Fibroblast of the conjunctiva (primary cell): ENCODE results near the gene TMEM131.
A peak's percentile ranks its signal among the peaks of the same experiment; 100 is the strongest.
"Not testable (repeated sequence)": the region's sequence is repeated elsewhere in the genome, so short reads cannot be mapped to it uniquely, and the experiment has no call there.

ENCODE experiments used
- DNase-seq: peaks from one replicate; pipeline ENCODE4 v3.0.0-alpha.2; 2010; ENCODE audit warnings: low read depth

The TMEM131 gene

GRCh38 chr2:97868986-97869721 lies 126.6 kb downstream of the TMEM131 start:
- peak; percentile 73 for DNase-seq

- no peak for DNase-seq
These were observed 131.9 kb downstream of the TMEM131 start for GRCh38 chr2:97863829-97864228.

GRCh38 chr2:97861177-97861576 lies 134.6 kb downstream of the TMEM131 start:
- DNase-seq: no peak

DNA sequence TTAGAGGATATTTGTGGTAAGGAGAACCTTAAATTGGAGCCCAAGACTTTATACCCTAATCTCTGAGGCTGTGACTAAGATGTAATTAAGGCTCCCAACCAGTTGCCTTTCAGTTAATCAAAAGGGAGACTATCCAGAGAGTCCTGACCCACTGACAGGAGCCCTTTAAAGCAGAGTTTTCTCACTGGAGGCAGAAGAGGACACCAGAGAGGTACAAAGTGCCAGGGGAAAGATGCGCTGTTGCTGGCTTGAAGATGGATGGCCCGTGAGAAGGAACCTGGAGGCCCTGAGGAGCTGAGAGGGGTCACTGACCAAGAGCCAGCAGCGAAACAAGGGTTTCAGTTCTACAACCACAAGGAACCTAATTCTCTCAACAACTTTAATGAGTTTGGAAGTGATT lies 137.3 kb downstream of the TMEM131 start:
- no peak for DNase-seq

DNA sequence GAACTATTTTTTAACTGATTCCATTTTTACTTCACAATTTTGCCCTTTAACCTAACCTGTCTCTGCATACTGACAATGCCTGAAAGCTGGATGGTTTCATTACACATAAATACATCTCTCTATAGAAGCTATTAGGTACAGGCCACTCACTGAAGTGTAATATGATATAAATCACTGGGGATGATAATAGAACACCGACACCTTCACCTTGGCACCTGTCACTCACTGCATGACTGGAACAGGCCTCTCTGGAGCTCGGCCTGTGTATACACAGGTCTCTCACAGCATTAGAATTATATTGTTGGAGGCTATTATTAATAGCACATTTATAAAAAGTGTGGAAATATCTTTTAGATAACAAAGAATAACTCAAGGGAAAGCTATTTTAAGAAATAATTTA lies 138.2 kb downstream of the TMEM131 start:
- DNase-seq: no peak

GRCh38 chr2:97853057-97853456 lies 142.7 kb downstream of the TMEM131 start:
- DNase-seq: not testable (repeated sequence)

GRCh38 chr2:97851172-97851571 lies 144.6 kb downstream of the TMEM131 start:
- no peak for DNase-seq

DNA sequence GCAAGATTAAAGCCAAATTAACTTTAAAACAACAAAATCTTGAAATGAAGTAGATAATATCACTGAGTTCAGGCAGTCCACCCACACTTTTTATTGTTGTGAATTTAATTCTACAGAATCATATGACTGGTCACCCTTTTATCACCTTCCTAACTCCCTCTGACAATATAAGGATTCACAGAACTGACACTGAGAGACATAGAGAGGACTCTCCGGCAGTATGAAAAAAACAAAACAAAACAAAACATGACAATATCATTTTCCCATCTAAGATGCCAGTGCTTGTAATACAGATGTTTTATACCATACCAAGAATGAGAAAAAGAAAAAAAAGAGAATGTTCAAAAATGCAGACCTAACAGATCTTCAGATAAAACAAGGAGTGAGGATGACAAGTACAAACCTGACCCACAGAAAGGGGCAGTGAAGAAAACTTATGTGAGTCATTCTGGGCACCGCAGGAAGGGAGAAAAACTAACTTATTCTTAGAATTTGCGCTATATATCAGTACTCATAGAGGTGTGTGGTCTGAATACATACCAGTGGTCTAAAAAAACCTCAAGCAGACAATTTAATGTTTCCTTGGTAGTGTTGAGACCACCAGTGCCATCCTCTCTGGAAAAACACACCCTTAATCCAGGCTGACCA lies 145.7 kb downstream of the TMEM131 start:
- DNase-seq: no peak

DNA sequence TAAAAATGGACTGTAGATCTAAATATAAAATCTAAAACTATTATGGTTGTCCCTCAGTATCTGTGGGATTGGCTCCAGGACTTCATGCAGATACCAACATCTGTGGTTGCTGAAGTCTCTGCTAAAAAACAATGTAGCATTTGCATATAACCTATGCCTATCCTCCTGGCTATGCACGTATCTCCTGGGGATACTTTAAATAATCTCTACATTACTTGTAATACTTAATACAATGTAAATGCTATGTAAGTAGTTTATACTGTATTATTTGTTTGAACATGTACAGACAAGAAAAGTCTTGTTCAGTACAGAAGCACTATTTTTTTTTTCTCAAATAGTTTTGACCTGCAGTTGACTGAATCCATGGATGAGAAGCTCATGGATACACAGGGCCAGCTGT lies 147.4 kb downstream of the TMEM131 start:
- no peak for DNase-seq

GRCh38 chr2:97846716-97847115 lies 149.0 kb downstream of the TMEM131 start:
- not testable (repeated sequence) for DNase-seq

DNA sequence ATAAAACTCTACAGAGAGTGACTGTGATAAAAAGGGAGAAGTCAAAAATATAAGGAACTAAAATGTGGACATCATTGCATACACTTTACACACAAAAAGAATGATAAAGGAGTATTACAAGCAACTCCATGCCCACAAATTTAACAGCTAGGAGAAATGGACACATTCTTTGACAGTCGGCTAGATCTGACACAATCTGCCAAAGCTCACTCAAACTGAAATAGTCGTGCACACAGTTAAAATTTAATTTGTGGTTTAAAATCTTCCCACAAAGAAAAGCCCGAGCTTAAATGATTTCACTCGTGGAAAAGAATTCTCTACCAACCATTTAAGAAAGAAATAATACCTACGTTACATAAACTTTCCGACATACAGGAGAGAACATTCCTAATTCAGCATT lies 149.9 kb downstream of the TMEM131 start:
- no peak for DNase-seq

DNA sequence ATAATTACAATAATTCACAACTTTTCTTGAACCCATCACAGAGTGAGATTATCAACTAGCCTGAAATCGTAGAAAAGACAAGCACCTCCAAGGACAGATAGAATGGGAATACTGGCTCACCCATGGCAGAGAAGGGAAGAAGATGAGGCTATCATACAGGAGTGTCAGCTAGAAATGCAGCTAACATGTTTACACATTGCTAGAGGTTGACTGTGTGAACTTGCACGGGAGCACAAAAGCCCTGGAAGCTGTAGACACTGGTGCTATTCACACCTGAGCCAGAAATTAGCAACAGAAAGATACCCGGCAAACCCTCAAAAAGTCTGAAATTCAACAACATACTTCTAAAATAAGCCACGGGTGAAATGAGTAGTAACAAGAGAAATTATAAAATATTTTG lies 150.6 kb downstream of the TMEM131 start:
- DNase-seq: no peak

- DNase-seq: no peak
These were observed 151.4 kb downstream of the TMEM131 start for GRCh38 chr2:97844311-97844859.

DNA sequence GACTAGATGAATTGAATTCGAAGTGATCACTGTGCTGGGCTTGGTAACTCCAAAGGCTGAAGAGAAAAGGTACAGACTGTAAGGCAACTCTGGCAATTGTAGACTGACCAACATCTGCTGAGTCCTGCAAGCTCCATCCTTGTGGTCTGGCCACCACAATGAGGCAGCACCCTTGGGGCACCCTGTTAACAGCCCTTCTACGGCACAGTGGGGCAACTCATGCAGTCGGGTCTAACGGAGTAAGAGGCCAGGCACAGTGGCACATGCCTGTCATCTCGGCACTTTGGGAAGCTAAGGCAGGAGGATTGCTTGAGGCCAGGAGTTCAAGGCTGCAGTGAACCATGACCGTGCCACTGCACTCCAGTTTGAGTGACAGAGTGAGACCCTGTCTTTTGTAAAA lies 155.6 kb downstream of the TMEM131 start:
- no peak for DNase-seq

DNA sequence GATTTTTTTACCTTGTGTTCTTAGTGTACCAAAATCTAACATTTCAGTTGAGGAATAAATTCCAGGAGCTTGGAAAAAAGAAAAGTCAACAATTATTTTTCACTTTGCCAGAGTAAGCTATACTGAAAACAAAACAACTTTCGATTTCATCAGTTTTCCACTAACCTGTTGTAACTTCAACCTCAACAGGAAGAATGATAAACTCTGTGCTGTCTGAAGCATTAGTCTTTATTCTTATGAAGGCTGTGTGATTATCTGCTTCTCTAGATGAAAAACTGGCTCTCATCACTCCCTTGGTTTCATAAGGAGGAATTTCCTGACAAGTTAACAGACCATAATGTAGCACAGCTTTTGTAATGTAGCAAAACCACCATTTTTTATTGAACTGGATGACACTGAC lies 161.1 kb downstream of the TMEM131 start:
- DNase-seq: no peak

GRCh38 chr2:97831121-97831520 lies 164.6 kb downstream of the TMEM131 start:
- DNase-seq: no peak

- not testable (repeated sequence) for DNase-seq
These were observed 166.5 kb downstream of the TMEM131 start for GRCh38 chr2:97829255-97829654.

GRCh38 chr2:97827013-97827412 lies 168.7 kb downstream of the TMEM131 start:
- DNase-seq: not testable (repeated sequence)

- not testable (repeated sequence) for DNase-seq
These were observed 169.4 kb downstream of the TMEM131 start for GRCh38 chr2:97826266-97826847.

DNA sequence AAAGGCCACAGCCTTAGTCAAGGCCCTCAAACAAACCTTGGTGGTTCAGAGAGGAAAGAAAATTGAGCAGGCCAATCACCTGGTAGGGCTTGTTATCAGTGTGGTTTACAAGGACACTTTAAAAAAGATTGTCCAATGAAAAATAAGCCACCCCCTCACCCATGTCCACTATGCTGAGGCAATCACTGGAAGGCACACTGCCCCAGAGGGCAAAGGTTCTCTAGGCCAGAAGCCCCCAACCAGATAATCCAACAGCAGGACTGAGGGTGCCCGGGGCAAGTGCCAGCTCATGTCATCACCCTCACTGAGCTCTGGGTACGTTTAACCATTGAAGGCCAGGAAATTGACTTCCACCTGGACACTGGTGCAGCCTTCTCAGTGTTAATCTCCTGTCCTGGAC lies 171.7 kb downstream of the TMEM131 start:
- not testable (repeated sequence) for DNase-seq

DNA sequence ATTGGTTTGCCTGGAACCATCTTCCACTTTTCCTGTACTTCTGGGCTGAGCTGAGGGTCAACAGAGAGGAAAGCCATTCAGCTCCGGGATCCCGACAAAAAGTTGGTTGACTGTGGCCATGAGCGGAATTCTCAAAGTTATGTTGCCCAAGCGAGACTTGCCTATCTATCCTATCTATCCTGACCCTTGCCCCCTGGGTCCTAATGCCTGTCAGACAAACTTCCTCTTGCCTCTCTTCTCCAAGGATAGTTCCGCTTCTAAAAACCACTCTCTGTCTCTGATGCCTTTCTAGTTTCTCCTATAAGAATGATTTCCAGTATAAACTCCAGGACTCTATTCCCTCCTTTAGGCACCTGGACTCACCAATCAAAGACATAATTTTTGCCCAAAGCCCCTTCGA lies 173.9 kb downstream of the TMEM131 start:
- DNase-seq: not testable (repeated sequence)

DNA sequence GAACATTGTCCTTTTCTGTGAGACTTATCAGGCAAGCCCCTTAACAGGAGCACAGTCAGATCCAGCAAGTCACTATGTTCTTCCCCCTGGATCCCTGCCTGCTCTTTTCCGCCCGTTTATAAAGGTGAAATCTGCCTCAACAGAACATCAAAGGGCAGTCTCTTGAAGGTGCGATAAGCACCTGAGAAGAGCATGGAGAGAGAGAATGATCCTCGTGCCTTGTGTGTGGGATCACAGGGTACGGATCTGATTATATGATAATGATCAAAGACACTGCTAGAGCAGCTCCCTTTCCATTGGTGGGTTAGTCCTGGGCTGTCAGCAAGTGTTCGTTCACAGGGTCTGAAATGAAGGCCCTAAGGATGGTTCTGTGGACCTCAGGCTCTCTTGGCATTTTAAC lies 176.0 kb downstream of the TMEM131 start:
- DNase-seq: no peak

- DNase-seq: no peak
These were observed 179.3 kb downstream of the TMEM131 start for GRCh38 chr2:97816411-97816810.
